HG03460 (cell line): ENCODE measurements around the gene LYL1.

Source experiments
- ATAC-seq: cut with Tn5 transposase; IDR thresholded peaks from one replicate; pipeline ENCODE4 v1.9.1; 2021; ENCODE audit not compliant: unreplicated experiment

LYL1 gene

DNA sequence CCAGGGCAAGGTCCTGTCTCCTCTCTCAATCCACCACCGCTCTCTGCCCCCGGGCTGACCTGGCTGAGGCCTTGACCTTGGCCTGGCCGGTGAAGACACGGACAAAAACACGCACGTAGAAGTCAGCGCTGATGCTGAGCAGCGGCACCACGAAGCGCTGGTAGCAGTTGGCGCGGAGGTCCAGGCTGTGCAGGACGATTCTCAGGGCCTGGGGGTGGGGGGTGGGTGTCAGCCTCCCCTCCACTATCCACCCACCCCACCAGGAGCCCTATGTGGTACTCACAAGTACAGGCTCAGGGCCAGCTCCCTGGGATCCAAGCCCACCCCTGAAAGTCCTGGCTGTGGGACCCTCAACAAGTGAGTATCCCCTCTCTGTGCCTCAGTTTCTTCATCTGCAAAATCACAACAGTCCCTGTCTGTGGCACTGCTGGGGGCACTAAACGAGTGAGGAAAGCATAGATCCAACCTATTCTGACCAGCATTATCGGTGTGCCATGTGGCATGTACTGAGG, 7.5 kb upstream of the LYL1 start:
- ATAC-seq: no peak

DNA sequence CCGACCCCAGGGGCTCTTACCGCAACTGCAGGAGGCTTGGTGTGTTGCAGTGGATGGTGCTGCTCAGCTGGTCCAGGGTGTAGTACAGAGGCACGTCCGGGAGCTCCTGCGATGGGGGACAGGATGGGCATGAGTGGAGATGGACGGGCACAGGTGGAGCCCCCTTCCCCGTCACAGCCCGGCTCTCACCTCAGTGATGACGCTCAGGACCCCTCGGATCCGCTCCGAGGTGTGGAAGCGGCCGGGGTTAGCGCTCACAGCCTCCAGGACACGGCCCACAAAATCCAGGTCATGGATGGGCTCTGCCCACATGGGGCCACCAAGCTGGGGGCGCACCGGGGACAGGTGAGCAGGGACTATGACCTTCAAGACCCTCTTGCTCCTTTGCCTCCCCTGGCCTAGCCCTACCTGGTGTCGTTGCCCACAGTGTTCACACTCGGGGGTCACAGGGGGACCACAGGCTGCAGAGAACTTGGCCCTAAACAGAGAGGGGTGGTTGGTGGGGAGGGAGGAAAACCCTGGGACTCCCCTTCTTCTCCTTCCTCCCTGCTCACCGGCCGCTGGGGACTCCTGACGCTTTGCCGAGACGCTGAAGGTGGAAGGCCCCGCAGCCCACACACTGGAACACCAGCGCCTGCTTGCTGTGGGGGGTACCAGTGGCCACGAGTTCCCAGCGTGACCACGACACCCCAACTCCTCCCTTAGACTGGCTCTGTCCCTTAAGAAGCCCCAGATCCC, 6.9 kb upstream of the LYL1 start:
- no peak for ATAC-seq

DNA sequence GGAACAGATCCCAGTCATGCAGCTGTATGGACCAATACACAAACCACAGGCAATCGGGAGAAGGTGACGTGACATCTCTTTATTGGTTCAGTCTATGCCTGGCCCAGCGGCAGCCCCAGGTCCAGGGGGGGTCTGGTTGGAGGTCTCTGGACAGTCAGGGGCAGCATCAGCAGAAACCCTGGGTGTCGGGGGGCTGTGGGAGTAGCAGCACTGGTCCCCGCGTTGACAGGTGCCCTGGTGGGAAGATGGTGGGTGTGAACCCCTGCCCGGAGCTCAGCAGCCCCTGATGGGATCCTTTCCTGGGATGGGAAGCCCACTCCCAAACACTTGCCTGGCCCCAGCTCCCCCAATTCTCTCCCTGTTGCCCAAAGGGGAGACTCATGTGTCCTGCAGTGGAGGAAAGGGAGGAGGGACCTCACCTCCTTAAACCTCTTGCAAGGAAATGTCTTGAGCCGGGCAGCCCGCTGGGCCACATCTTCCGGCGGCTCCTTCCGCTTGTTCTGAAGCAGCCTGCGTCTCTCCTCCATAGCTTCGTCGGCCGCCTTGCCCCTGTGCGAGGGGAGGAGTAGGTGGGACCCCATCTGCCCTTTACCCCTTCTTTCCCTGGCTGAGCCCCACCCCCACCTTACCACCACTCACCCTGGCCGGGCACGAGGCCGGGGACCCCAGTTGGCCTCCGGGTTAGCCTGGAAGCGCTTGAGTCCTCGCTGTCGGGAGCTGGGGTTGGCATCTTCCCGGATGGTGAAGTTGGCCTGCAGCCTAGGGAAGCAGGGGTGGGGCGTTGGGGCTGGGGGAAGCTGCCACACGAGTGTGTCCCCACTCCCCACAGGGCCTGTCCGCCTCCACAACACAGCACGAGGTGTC, 2.4 kb upstream of the LYL1 start:
- no peak for ATAC-seq

DNA sequence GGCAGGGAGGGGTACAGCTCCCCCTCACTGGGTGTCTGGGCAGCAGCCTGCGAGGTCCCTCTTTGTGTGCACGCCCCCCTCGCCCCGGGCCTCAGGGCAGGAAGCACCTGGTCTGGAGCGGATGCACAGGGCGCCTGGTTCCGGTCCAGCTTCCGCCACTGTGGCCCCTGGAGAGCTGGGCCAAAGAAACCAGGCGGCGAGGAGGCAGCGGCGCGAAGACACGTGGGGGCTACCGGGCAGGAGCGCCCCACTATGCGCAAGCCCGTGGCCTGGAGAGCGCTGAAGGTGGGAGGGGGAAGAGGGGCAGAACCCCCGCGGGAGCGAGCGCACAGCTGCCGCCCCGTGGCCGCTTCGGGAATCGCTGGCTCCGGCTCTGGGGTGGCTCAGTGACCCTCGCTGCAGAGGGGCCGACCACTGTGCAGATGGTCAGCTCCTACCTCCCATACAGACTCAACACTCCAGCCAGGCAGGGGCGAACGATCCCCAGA, 1.7 kb upstream of the LYL1 start:
- no peak for ATAC-seq

DNA sequence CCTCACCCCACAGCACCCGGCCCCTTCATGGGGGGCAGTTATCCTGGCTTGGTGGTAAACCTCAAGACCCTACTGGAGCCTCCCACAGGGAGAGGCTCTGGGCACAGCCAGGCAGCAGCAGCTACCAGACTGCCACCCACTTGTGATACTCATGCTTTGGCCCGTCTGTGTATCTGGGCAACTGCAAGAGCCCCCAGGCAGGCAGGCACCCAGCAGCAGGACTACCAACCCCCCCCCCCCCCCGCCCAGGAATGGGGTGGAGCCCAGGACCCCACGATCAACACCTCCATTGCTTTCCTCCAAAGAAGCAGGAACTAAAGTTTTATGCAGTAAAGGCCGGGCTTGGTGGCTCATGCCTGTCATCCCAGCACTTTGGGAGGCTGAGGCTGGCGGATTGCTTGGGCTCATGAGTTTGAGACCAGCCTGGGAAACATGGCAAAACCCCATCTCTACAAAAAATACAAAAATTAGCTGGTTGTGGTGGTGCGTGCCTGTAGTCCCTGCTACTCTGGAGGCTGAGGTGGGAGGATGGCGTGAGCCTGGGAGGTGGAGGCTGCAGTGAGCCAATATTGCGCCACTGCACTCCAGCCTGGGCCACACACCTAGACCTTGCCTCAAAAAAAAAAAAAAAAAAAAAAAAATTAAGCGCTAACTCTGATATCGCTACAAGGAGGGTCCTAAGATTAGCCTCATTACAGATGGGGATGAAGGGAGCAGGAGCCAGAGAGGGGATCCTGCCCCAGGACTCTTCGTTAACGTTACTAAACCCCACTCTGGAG, 1.1 kb upstream of the LYL1 start:
- ATAC-seq: no peak

DNA sequence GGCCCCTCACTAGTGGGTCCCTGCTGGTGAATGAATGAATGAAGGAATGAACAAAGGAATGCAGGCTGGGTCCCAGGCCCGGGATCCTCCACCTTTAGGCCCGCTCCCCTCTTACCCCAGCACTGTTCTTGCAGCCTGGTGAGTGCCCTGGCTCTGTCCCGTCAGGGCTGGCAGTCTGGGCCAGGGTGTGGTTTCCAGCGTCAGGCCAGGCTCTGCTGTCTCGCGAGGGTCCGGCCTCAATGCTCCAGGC, 317 bp downstream of the LYL1 start:
- no peak for ATAC-seq

DNA sequence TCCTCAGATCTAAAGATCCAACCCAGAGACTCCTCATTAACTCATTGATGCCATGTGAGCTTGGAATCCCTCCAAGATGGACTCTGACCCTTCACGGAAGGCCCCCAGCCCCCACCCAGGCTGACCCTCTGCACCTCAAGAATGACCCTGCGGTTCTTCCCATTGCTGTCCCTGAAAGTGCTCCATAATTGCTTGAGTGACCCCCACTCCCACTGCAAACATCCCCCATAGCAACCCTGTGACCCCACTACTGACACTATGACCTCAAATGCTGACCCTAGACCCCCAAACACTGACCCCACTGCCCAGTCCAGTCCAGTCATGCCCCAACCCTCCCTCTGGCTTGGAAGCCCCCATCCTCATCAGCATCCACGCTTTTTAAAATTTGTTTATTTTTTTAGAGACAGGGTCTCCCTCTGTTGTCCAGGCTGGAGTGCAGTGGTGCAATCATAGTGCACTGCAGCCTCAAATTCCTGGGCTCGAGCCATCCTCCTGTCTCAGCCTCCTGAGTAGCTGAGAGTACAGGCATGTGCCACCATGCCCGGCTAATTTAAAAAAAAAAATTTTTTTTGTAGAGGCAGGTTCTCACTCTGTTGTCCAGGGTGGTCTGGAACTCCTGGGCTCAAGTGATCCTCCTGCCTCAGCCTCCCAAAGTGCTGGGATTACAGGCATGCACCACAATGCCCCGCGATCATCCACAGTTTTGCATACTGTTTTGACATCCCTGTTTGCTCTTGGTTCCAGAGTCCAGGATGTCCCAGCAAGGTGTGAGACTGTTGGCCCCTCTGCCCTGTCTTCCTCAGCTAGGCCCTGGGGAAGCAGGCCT, 855 bp downstream of the LYL1 start:
- no peak for ATAC-seq

DNA sequence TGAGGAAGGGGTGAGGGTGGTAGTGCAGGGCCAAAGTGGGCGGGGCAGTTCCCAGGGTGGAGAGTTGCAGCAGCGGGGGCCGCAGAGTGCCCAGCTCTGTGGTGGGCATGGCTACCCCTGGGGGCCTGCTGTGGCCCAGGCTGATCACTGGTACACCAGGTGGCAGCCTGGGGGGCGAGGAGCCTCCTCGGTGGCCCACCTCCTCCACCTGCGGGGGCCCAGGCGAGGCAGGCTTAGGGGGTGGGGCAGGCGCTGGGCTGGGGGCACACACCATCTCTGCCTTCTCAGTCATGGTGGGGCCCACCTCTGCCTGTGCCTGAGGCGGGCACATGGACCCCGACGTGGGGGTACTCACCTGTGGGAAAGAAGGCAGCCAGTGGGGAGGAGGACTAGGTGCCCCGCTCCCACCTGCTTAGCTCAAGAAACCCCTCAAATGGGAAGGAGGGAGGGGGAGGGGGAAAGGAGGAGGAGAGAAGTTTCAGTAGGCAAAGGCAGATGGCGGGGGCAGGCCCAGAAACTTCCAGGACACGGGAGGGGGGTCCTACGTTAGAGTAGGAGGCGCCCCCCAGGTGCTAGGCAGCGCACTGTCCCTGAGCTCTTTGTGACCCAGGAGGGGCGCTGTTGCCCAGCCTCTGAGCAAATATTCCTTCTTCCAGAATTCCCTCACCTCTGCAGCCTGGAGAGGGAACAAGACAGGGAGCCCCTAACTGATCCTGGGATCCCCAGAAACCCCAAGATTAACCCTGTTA, 1.6 kb downstream of the LYL1 start:
- no peak for ATAC-seq

DNA sequence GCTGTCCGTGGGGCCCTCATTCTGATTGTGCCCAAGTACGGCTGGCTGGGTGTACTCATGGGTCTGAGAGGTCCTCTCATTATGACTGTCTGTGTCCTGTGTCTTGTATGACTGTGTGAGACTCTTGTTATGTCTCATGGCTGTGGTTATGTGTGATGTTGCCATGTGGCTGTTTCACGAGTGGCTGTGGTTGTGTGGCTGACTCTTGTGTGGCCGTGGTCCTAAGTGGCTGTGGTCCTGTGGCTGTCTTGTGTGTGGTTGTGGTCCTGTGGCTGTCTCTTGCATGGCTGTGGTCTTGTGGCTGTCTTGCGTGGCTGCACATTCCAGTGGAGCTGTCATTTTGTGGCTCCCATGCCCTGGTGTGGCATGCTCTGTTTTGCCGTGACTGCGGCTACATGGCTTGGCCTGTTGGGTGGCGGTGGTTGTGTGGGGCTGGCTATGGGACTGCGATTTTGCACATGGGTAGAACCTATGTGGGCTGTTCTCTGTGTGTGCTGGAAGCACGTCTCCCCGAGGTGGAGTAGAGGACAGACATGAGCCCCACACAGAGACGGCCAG, 2.5 kb downstream of the LYL1 start:
- no peak for ATAC-seq

DNA sequence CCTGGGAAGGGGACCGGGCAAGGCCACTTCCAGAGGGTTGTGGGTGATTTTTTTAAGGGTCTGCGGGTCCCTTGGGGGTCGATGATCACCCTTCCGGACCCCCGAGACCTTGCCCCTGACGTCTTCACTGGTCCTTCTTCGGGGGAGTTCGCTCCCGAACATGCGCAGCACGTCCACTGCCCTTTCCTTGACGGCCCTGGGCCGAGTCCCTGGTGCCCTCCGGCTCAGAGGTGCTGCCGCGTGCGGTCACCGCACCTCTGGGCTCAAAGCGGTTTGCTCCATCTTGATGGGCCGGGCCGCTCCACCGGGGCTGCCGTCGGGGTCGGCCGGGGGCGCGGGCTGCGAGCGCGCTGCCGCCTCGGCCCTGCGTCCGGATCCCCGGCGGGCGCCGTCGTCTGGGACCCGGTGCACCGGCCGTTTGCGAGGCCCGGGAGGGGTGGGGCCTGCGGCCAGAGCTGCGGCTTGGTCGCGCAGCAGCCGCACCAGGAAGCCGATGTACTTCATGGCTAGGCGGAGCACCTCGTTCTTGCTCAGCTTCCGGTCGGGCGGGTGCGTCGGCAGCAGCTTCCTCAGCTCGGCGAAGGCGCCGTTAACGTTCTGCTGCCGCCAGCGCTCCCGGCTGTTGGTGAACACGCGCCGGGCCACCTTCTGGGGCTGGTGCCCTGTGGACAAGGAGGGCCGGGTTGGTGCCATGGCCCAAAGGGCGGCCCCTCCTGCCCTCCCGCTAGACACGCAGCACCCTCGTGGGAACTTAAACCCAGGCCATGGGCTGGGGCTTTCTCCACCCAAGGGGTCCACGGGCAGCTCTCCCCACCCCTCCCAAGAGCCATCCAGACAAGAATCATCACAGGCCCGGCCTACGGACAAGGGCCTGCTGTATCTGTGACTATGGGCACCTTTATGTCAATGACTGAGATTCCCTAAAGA, 3.3 kb downstream of the LYL1 start:
- ATAC-seq: no peak

DNA sequence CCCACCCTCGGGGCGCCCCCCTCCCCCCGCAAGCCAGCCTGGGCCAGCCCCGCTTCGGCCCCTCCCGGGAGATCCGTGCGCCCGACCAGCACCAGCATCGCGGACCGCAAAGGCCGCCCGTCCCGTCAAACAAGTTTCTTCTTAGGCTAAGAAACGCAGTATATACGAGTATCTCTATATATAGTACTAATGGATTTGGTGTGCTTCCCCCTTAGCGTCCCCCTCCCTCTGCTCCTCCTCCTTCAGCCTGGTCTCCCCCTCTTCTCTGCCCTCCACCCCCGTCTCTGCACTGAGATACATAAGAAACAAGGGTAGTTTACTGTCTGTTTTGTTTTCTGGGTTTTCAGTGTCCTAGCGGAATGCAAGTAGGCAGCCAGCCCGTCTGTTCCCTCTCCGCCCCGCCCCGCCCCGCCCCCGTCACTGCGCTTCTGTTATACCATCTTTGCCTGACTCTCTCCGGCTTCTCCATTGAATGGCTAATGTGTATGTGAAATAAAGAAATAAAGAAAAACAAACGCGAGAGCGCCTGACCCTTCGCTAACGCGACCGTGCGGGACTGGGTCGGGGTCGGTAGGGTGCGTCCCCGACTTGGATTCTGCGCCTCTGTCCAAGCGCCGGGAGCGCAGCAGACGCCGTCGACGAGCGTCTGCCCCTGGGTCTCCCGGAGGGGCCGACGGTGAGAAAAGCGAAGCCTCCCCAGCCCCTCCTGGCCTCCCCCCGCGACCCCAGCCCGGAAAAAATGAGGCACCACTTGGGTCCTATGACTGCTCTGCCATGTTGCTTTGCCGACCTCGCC, 4.2 kb downstream of the LYL1 start:
- ATAC-seq: no peak

DNA sequence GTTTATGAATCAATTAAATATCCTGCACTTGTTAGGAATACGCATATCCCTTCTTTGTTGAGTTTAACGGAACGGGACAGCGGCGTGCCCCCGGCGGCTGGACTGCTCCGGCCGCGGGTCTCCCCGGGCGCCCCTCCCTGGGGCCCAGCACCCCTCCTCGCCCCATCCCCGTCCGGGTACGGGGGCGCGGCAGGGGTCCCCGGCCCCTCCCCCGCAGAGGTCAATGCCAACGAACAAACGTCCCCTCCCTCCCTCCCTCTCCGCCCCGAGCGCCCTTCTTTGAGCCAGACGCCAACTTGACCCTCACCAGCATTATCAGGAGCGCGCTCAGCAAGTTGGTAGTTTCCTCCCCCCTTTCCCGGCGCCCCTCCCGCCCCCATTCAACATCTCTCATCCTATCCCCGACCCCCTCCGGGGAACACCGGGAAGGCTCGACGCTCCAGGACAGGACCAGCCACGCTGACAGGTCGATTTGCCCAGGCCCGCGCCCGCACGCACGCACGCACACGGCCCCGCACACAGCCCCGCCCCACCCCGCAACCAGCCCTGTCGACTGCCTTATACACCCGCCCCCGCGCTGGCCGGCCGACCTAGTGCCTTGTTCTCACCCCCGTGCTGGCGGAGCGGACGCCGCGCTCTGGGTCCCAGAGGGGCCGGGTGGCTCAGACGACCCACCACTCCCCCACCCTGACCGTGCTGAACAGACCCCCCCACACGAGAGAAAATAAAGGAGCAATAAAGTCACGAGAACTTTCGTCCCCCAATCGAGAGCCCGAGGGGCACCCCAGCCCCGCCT, 5.0 kb downstream of the LYL1 start:
- no peak for ATAC-seq

DNA sequence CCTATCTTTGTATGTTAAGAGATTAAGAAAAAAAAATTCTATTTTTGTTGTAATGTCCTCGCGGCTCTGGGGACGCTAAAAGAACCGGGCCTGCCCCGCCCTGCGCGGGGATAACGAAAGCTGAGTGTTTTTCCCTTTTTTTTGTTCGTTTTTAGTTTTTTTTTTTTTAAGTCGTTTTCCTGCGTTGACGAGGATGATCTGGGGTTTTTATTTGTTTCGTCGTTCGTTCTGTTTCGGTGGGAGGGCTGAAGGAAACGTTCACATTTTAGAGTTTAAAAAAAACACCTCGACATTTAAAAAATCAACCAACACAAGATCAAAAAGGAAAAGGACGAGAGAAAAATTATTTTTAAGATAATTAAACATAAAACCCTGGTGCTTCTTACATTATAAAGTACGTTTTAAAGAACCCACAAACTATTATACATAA, 5.6 kb downstream of the LYL1 start:
- ATAC-seq: no peak

DNA sequence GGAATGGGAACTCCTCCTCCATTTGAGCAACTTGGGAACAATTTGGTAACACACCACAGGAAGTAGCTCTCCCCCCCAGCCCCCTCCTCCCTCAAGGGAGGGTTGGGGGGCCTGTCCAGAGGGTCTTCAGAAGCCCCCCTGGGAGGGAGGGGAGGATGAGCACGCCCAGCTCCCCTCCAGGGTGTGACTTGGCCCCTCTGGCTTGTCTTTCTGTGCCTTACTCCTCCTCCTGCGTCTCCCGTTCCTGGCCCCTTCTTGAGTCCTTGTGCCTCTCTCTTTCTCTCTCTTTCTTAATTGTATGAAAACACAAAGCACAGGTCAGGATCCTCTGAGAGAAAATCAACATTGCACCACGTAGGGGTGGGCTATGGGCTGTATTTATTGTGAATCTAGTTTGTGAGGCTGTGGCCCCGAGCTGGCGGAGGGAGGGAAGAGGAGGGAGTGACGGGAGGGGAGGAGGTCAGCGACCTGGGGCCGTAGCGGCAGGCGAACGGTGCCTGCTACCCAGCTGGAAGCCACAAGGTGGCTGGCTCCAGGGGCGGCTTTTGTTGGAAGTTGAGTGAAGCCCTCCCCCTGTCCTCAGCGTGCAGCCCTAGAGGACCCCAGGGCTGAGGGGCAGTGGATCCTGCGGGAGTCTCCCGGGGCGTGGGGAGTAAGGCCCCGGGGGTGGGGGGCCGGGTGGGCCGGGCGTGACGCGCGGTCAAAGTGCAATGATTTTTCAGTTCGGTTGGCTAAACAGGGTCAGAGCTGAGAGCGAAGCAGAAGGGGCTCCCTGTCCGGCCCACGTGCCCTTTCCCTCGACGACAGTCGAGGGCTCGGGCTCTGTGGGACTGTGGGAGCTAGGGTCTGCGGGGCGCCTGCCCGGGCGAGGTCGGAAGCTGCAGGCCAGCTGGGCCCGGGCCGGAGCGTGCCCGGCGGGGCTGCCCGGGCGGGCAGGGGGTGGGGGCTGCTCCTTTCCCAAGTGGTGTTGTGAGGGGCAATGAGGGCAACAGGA, 6.4 kb downstream of the LYL1 start:
- no peak for ATAC-seq

DNA sequence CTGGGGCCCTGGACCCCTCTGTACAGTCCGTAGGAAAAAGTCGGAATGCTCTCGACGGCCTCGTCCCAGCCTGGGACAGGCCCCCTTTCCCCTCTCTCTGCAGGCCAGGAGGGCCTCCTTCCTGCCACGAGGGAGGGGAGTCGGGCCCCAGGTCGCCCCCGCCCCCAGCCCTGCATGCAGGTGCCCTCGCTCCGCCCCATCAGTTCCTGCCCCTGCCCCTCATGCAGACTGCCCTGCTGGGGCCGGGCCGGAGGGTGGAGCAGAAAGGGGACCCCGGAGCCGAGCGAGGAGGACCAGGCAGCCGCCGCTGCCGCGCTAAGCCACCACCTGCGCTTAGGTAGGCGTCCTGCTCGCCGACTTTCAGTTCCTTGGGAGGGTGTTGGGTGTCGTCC, 7.3 kb downstream of the LYL1 start:
- ATAC-seq: no peak
